GM23248 (cell line): ENCODE measurements around the gene PERCC1.

Source experiments
- EZH2 ChIP-seq: fragments of 200-600 bp; sonication (generic); IDR thresholded peaks from 2 replicates; pipeline ENCODE4 v1.6.1; 2018; ENCODE audit warnings: antibody characterized with exemption, mild to moderate bottlenecking; ENCODE audit not compliant: insufficient read depth, poor library complexity, severe bottlenecking
- EZH2phosphoT487 ChIP-seq: fragments of 200-600 bp; sonication (generic); IDR thresholded peaks from 2 replicates; pipeline ENCODE4 v1.6.1; 2018; ENCODE audit warnings: antibody characterized with exemption, moderate library complexity, mild to moderate bottlenecking, low read depth; ENCODE audit not compliant: insufficient read depth

DNA sequence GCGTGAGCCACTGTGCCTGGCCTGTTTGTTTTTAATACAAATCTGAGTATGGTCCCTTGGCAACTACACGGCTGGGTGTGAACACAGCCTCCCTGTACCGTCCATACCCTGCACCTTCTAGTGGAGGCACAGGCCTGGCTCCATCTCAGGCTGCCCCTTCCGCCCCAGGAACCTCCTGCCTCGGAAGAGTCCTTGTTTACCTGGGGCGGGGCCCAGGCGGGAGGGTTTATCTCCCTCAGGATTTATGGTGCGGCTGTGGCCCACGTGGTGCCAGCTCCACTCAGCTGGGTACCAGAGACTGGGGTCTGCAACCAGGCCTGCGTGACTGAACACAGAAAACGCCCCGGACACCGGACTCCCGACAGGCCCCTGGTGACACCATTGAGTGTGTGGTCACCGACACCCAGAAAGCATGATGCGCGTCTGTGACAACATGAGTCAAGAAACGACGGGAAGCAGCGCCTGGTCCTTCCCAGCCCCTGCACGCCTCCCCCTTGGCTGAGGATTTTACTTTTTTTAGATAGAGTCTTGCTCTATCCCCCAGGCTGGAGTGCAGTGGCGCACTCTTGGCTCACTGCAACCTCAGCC, 35.3 kb upstream of the PERCC1 start:
- TF ChIP-seq EZH2phosphoT487 (no peak), EZH2 (no peak)
